Memory B cell (primary cell): Measurements from ENCODE around the gene ABCF3.

Source experiments
- ATAC-seq: fragments of 150-1000 bp; cut with Tn5 transposase; 2 replicates; pipeline ENCODE4 v1.10.0; 2021; ENCODE audit warnings: low read depth, mild to moderate bottlenecking, moderate library complexity
- DNase-seq, 2 donors: peaks; one replicate each; pipeline ENCODE4 v3.0.0; 2022; ENCODE audit warnings: low spot score in 2 of 2
- H3K27ac Mint-ChIP-seq: one replicate; pipeline ENCODE4 v1.8.0; 2022; ENCODE audit warnings: mild to moderate bottlenecking, moderate library complexity, mixed read lengths
- H3K27me3 Mint-ChIP-seq: one replicate; pipeline ENCODE4 v1.8.0; 2022; ENCODE audit warnings: mixed read lengths
- H3K36me3 Mint-ChIP-seq: one replicate; pipeline ENCODE4 v1.8.0; 2022; ENCODE audit warnings: mild to moderate bottlenecking, mixed read lengths
- H3K4me1 Mint-ChIP-seq: one replicate; pipeline ENCODE4 v1.8.0; 2022; ENCODE audit warnings: mixed read lengths
- H3K4me3 Mint-ChIP-seq: one replicate; pipeline ENCODE4 v1.8.0; 2022; ENCODE audit warnings: mild to moderate bottlenecking, moderate library complexity, mixed read lengths
- H3K9me3 Mint-ChIP-seq: one replicate; pipeline ENCODE4 v1.8.0; 2022; ENCODE audit warnings: mixed read lengths

ABCF3 gene

DNA sequence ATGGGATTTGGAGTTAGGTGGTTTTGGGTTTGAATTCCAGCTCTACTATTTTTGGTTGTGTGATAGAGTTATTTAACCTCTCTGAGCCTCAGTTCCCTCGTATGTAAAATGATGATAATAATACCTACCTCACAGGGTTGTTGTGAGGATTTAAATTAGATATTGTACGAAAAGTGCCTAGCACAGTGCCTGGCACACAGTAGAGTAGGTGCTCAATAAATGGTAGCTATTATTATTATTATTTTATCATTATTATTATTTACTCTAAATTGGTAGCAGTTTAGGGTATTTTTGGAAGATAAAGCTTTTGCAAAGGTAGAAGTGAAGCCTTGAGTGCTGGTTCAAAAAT lies 12.7 kb upstream of the ABCF3 start:
- H3K4me1 Mint-ChIP-seq, result peaks cover 17% of the 10 kb centered on the region
- no peaks in the 10 kb centered on the region for H3K9me3 Mint-ChIP-seq
- H3K36me3 Mint-ChIP-seq, result peaks cover 18% of the 10 kb centered on the region
- no peaks in the 10 kb centered on the region for H3K27me3 Mint-ChIP-seq
- ATAC-seq (no peak), DNase-seq (no peak)
- no peak overlapping the region for H3K4me3 Mint-ChIP-seq
- H3K27ac Mint-ChIP-seq, result no peak overlapping the region

- no peak for ATAC-seq
- peak overlapping the region; percentile 98 for H3K4me3 Mint-ChIP-seq
- H3K27me3 Mint-ChIP-seq, result no peaks in the 10 kb centered on the region
- H3K36me3 Mint-ChIP-seq, result peaks cover 15% of the 10 kb centered on the region
- DNase-seq, result no peak
- peaks cover 17% of the 10 kb centered on the region for H3K4me1 Mint-ChIP-seq
- H3K9me3 Mint-ChIP-seq, result no peaks in the 10 kb centered on the region
- H3K27ac Mint-ChIP-seq, result peak overlapping the region; percentile 33
Observed at GRCh38 chr3:184174284-184174645, 11.7 kb upstream of the ABCF3 start.

DNA sequence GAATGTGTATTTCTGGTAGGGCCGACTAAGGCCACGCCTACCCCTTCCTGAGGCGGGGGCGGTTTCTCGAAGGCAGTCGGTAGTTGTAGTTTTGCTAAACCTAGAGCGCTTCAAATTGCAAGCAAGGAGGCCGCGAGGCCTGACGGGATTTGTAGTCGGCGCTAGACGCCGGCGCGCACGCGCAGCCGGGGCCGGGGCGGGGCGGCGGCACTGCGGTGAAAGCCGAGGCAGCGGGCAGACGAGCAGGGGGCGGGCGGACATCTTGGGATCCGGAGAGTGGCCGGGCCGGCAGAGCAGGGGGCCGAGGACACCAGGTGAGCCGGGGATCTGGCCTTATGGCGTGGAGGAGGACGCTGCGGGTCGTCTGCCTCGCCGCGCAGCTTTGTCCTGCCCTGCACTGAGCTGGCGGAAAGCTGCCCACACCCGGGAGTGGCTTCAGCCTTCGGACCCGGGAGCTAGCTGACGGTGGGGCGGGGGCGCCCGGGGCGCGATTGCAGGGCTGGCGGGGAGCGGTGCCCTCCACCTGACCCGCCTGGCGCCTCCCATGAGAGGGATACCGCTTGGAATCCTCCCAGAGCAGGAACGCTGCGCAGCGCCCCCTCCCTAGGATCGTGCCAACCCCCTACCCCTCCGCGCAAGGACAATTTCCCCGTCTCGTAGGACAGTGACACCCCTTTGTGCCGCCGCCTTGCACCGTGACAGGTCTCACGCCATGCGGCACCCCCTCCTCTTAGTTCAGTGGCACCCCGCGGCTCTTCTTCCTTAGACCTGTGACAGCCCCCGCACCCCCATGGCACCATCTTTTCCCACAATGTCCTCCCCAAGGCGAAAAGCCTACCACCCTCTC lies 11.1 kb upstream of the ABCF3 start, which contains the start of gene AP2M1:
TSS of gene AP2M1 (plus strand) at position 210 of the 847 bp plus-strand sequence. CDS start 2,139 bp downstream, outside the sequence.
- peaks cover 18% of the 10 kb centered on the region for H3K36me3 Mint-ChIP-seq
- H3K4me3 Mint-ChIP-seq, result peak within 1 kb of the TSS; percentile 98
- peak within 1 kb of the TSS; percentile 88 for H3K27ac Mint-ChIP-seq

DNA sequence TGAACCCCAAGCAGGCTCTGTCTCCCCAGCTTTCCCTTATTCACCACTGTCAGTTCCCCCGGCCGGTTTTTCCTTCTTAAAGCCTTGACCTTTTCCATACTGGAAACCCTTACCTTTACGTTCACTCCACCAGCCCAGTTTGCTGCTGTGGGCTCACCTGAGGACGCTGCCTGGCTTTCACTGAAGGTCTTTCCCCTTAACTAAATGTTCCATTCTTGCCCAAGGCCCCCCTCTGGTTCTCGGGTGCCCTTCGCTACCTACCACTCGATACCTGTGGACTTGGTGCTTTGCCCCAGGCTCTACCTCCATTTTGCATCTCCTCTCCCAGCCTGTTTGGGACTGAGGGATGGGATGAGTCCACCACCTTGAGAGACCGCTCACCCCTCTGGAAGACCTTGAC lies 10.5 kb upstream of the ABCF3 start:
- DNase-seq (no peak), ATAC-seq (no peak)
- Mint-ChIP-seq H3K27me3 (no peaks in the 10 kb centered on the region), H3K4me1 (peaks cover 17% of the 10 kb centered on the region), H3K9me3 (no peaks in the 10 kb centered on the region), H3K36me3 (peaks cover 19% of the 10 kb centered on the region), H3K4me3 (peak overlapping the region; percentile 98), H3K27ac (peak overlapping the region; percentile 88)

More for the DNA sequence above, 11.1 kb upstream of the ABCF3 start, which contains the start of gene AP2M1:
- peak; percentile 97 to 98 for DNase-seq
- Mint-ChIP-seq H3K9me3 (no peaks in the 10 kb centered on the region), H3K27me3 (no peaks in the 10 kb centered on the region), H3K4me1 (peaks cover 17% of the 10 kb centered on the region)
- ATAC-seq, result peak; percentile 97

- peak overlapping the region; percentile 88 for H3K27ac Mint-ChIP-seq
- H3K9me3 Mint-ChIP-seq, result no peaks in the 10 kb centered on the region
Observed at GRCh38 chr3:184175981-184176376, 10.0 kb upstream of the ABCF3 start.

GRCh38 chr3:184176377-184177330 lies 9.3 kb upstream of the ABCF3 start:
- ATAC-seq, result no peak
- no peaks in the 10 kb centered on the region for H3K9me3 Mint-ChIP-seq
- no peaks in the 10 kb centered on the region for H3K27me3 Mint-ChIP-seq
- no peak for DNase-seq
- peaks cover 20% of the 10 kb centered on the region for H3K36me3 Mint-ChIP-seq
- H3K27ac Mint-ChIP-seq, result no peak overlapping the region
- peaks cover 17% of the 10 kb centered on the region for H3K4me1 Mint-ChIP-seq
- H3K4me3 Mint-ChIP-seq, result peak overlapping the region; percentile 56

More at GRCh38 chr3:184175981-184176376, 10.0 kb upstream of the ABCF3 start:
- H3K4me3 Mint-ChIP-seq, result peak overlapping the region; percentile 98
- ATAC-seq (no peak), DNase-seq (no peak)
- peaks cover 21% of the 10 kb centered on the region for H3K36me3 Mint-ChIP-seq
- H3K4me1 Mint-ChIP-seq, result peaks cover 17% of the 10 kb centered on the region
- no peaks in the 10 kb centered on the region for H3K27me3 Mint-ChIP-seq

GRCh38 chr3:184177331-184177731 lies 8.7 kb upstream of the ABCF3 start:
- H3K9me3 Mint-ChIP-seq, result no peaks in the 10 kb centered on the region
- H3K27me3 Mint-ChIP-seq, result no peaks in the 10 kb centered on the region
- no peak overlapping the region for H3K4me3 Mint-ChIP-seq
- peaks cover 17% of the 10 kb centered on the region for H3K4me1 Mint-ChIP-seq
- ATAC-seq (no peak), DNase-seq (no peak)
- H3K36me3 Mint-ChIP-seq, result peaks cover 21% of the 10 kb centered on the region
- no peak overlapping the region for H3K27ac Mint-ChIP-seq

GRCh38 chr3:184177767-184178306 lies 8.2 kb upstream of the ABCF3 start:
- peaks cover 23% of the 10 kb centered on the region for H3K36me3 Mint-ChIP-seq
- H3K4me1 Mint-ChIP-seq, result peaks cover 17% of the 10 kb centered on the region
- no peak overlapping the region for H3K4me3 Mint-ChIP-seq
- no peak for ATAC-seq
- no peaks in the 10 kb centered on the region for H3K9me3 Mint-ChIP-seq
- no peaks in the 10 kb centered on the region for H3K27me3 Mint-ChIP-seq
- no peak for DNase-seq
- H3K27ac Mint-ChIP-seq, result no peak overlapping the region

DNA sequence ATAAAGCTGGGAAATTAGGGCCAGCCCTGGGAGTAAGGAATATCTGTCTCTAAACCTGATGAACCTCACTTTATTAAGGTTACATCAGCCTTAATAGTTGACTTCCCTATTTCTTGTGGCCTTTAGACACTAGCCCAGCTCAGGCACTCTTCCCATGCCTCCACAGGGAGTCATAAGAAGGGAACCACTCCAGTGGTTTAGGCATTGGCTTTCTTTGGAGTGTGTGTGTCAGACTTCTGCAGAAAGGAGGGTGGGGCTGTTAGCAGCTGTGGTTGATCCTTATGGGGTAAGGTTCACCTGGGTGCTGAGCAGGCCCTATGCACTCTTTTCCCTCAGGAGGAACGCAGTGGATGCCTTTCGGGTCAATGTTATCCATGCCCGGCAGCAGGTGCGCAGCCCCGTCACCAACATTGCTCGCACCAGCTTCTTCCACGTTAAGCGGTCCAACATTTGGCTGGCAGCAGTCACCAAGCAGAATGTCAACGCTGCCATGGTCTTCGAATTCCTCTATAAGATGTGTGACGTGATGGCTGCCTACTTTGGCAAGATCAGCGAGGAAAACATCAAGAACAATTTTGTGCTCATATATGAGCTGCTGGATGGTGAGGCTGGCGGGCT lies 7.4 kb upstream of the ABCF3 start:
- H3K4me3 Mint-ChIP-seq, result no peak overlapping the region
- ATAC-seq, result no peak
- no peaks in the 10 kb centered on the region for H3K9me3 Mint-ChIP-seq
- H3K27me3 Mint-ChIP-seq, result no peaks in the 10 kb centered on the region
- peaks cover 14% of the 10 kb centered on the region for H3K4me1 Mint-ChIP-seq
- H3K27ac Mint-ChIP-seq, result no peak overlapping the region
- H3K36me3 Mint-ChIP-seq, result peaks cover 23% of the 10 kb centered on the region
- no peak for DNase-seq

GRCh38 chr3:184180165-184180564 lies 5.8 kb upstream of the ABCF3 start:
- Mint-ChIP-seq H3K27me3 (no peaks in the 10 kb centered on the region), H3K4me1 (peaks cover 18% of the 10 kb centered on the region), H3K9me3 (no peaks in the 10 kb centered on the region), H3K4me3 (no peak overlapping the region), H3K27ac (no peak overlapping the region), H3K36me3 (peaks cover 29% of the 10 kb centered on the region)
- no peak for DNase-seq
- no peak for ATAC-seq

GRCh38 chr3:184181596-184181995 lies 4.4 kb upstream of the ABCF3 start:
- Mint-ChIP-seq H3K27me3 (no peaks in the 10 kb centered on the region), H3K9me3 (no peaks in the 10 kb centered on the region), H3K36me3 (peaks cover 29% of the 10 kb centered on the region), H3K4me3 (no peak overlapping the region), H3K27ac (no peak overlapping the region), H3K4me1 (peaks cover 13% of the 10 kb centered on the region)
- ATAC-seq (no peak), DNase-seq (no peak)

DNA sequence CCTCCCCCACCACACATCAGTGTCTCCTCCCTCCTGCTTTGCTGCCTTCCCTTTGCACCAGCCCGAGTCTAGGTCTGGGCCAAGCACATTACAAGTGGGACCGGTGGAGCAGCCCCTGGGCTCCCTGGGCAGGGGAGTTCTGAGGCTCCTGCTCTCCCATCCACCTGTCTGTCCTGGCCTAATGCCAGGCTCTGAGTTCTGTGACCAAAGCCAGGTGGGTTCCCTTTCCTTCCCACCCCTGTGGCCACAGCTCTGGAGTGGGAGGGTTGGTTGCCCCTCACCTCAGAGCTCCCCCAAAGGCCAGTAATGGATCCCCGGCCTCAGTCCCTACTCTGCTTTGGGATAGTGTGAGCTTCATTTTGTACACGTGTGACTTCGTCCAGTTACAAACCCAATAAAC lies 2.3 kb upstream of the ABCF3 start:
- peaks cover 25% of the 10 kb centered on the region for H3K4me1 Mint-ChIP-seq
- H3K36me3 Mint-ChIP-seq, result peaks cover 30% of the 10 kb centered on the region
- ATAC-seq (no peak), DNase-seq (no peak)
- no peaks in the 10 kb centered on the region for H3K9me3 Mint-ChIP-seq
- H3K4me3 Mint-ChIP-seq, result no peak overlapping the region
- no peaks in the 10 kb centered on the region for H3K27me3 Mint-ChIP-seq
- H3K27ac Mint-ChIP-seq, result no peak overlapping the region

GRCh38 chr3:184184546-184185230 lies 1.3 kb upstream of the ABCF3 start:
- Mint-ChIP-seq H3K27ac (peak overlapping the region; percentile 93), H3K9me3 (no peaks in the 10 kb centered on the region), H3K36me3 (peaks cover 29% of the 10 kb centered on the region), H3K27me3 (no peaks in the 10 kb centered on the region), H3K4me3 (peak overlapping the region; percentile 96), H3K4me1 (peaks cover 27% of the 10 kb centered on the region)
- no peak for ATAC-seq
- DNase-seq, result no peak
